HL-60 (cell line): ENCODE measurements around the gene ABO.

Experiments used
- DNase-seq, 2 experiments: peaks; one replicate each; pipeline ENCODE4 v3.0.0-alpha.2; 2010 to 2020; ENCODE audit warnings: low read depth in 1 of 2, low spot score in 1 of 2
- H3K27ac ChIP-seq: fragments of 250-450 bp; sonication (Bioruptor Pico); replicated peaks from 2 replicates; pipeline ENCODE4 v1.5.1; 2020; ENCODE audit warnings: mild to moderate bottlenecking, moderate library complexity
- H3K27me3 ChIP-seq: fragments of 250-450 bp; sonication (Bioruptor Pico); 2 replicates; pipeline ENCODE4 v1.5.1; 2021; ENCODE audit warnings: mild to moderate bottlenecking, moderate library complexity; ENCODE audit not compliant: insufficient read depth, poor library complexity, severe bottlenecking
- H3K4me3 ChIP-seq: replicated peaks from 2 replicates; pipeline ENCODE4 v1.5.1; 2011; ENCODE audit warnings: mild to moderate bottlenecking, control low read depth, low read length; ENCODE audit not compliant: insufficient read depth
- GABPA ChIP-seq: IDR thresholded peaks from 2 replicates; pipeline ENCODE4 v1.6.1; 2012; ENCODE audit warnings: low read depth
- POLR2AphosphoS5 ChIP-seq: IDR thresholded peaks from 2 replicates; pipeline ENCODE4 v1.6.1; 2012; ENCODE audit warnings: low read depth
- SPI1 ChIP-seq: IDR thresholded peaks from 2 replicates; pipeline ENCODE4 v1.6.1; 2012; ENCODE audit warnings: low read depth, mild to moderate bottlenecking, borderline replicate concordance
- TF ChIP-seq, protein P1 (sequence below): IDR thresholded peaks from one replicate; pipeline ENCODE4 v1.5.1; 2011; ENCODE audit warnings: low read length, control low read depth, inconsistent platforms; ENCODE audit not compliant: insufficient read depth
- TF ChIP-seq, protein P2 (sequence below): IDR thresholded peaks from 2 replicates; pipeline ENCODE4 v1.6.1; 2012; ENCODE audit warnings: low read depth; ENCODE audit not compliant: insufficient replicate concordance

The ABO gene

DNA sequence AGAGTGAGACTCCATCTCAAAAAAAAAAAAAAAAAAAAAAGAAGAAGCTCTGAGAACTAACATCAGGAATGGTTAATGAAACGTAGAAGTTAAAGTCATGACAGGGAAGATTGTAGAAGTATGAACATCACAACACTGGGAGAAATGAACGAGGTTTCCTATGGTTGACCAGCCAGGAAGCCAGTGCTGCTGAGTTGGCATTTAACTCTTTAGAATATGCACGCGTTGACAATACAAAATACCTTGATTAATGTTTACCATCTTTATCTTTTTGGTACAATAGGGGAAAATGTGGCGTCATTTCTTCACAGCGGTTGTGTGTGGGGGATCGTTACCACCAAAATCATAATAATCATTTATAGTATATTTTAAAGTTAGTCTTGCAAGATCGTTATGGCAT, 32.0 kb downstream of the ABO start:
- TF ChIP-seq, protein P1, sequence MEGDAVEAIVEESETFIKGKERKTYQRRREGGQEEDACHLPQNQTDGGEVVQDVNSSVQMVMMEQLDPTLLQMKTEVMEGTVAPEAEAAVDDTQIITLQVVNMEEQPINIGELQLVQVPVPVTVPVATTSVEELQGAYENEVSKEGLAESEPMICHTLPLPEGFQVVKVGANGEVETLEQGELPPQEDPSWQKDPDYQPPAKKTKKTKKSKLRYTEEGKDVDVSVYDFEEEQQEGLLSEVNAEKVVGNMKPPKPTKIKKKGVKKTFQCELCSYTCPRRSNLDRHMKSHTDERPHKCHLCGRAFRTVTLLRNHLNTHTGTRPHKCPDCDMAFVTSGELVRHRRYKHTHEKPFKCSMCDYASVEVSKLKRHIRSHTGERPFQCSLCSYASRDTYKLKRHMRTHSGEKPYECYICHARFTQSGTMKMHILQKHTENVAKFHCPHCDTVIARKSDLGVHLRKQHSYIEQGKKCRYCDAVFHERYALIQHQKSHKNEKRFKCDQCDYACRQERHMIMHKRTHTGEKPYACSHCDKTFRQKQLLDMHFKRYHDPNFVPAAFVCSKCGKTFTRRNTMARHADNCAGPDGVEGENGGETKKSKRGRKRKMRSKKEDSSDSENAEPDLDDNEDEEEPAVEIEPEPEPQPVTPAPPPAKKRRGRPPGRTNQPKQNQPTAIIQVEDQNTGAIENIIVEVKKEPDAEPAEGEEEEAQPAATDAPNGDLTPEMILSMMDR: no peak
- TF ChIP-seq GABPA: no peak
- TF ChIP-seq SPI1: no peak
- no peak for TF ChIP-seq POLR2AphosphoS5
- TF ChIP-seq, protein P2, sequence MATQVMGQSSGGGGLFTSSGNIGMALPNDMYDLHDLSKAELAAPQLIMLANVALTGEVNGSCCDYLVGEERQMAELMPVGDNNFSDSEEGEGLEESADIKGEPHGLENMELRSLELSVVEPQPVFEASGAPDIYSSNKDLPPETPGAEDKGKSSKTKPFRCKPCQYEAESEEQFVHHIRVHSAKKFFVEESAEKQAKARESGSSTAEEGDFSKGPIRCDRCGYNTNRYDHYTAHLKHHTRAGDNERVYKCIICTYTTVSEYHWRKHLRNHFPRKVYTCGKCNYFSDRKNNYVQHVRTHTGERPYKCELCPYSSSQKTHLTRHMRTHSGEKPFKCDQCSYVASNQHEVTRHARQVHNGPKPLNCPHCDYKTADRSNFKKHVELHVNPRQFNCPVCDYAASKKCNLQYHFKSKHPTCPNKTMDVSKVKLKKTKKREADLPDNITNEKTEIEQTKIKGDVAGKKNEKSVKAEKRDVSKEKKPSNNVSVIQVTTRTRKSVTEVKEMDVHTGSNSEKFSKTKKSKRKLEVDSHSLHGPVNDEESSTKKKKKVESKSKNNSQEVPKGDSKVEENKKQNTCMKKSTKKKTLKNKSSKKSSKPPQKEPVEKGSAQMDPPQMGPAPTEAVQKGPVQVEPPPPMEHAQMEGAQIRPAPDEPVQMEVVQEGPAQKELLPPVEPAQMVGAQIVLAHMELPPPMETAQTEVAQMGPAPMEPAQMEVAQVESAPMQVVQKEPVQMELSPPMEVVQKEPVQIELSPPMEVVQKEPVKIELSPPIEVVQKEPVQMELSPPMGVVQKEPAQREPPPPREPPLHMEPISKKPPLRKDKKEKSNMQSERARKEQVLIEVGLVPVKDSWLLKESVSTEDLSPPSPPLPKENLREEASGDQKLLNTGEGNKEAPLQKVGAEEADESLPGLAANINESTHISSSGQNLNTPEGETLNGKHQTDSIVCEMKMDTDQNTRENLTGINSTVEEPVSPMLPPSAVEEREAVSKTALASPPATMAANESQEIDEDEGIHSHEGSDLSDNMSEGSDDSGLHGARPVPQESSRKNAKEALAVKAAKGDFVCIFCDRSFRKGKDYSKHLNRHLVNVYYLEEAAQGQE: no peak
- DNase-seq: no peak
- peaks cover 23% of the 10 kb centered on the region for H3K27me3 ChIP-seq
- H3K27ac ChIP-seq: no peak overlapping the region
- H3K4me3 ChIP-seq: no peak overlapping the region

DNA sequence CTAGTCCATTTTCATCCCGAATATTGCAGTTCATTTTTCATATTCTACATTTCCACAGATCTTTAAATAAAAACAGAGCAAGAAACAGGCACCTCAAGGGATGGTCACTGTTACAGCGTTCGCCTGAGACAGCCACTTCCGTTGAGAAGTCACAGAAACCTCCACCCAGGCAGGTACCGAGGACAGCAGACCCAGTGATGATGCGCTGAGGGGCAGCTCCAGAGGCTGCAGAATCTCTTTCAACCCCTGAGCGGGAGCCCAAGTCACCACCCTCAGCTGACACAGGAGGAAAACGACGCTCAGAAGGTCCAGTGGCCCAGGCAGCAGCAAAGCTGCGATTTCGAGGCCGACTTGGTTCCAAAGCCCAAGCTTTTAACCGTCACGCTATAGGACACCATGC, 32.8 kb downstream of the ABO start:
- no peak for DNase-seq
- TF ChIP-seq SPI1 (no peak), POLR2AphosphoS5 (no peak), GABPA (no peak)
- TF ChIP-seq, protein P1: no peak
- TF ChIP-seq, protein P2: no peak
- no peak overlapping the region for H3K4me3 ChIP-seq
- H3K27ac ChIP-seq: no peak overlapping the region
- peaks cover 26% of the 10 kb centered on the region for H3K27me3 ChIP-seq

DNA sequence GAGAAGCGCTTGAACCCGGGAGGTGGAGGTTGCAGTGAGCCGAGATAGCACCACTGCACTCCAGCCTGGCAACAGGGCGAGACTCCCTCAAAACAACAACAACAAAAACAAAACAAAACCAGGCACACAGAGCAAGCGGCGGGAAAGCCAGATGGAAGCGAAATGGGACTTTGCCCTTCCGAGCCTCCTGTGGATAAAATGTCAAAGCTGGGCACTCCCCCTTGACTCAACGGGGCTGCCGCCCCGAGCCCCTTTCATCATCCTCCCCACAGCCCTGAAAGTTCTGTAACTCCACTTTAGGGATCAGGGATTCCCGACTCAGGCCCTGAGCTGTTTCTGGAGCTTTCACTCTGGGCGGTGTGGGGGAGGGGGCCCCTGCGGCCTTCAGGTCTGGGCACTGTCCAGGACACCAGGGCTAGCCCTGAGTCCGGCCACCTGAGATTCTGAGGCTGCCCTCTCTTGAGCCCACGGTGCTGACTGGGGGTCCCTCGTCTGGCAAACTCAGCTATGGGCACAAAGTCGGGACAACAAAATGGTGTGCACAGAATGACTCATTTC, 35.4 kb downstream of the ABO start:
- H3K27ac ChIP-seq: no peak overlapping the region
- TF ChIP-seq GABPA: no peak
- TF ChIP-seq, protein P2: no peak
- TF ChIP-seq SPI1: no peak
- TF ChIP-seq, protein P1: no peak
- TF ChIP-seq POLR2AphosphoS5: no peak
- no peak overlapping the region for H3K4me3 ChIP-seq
- no peak for DNase-seq
- peaks cover 23% of the 10 kb centered on the region for H3K27me3 ChIP-seq
